ENCODE data around the gene LRP1B. TPM values are rescaled to one million over a fixed set of nuclear protein-coding genes. Genes with fewer than 3 reads are reported as not detected.

The LRP1B gene
- total and polyA plus RNA-seq, 2 of the 8 experiments (the other 6 are each of a cell fraction or from before 2014, with no cell fraction given): 0.03 TPM; not detected in 1

DNA sequence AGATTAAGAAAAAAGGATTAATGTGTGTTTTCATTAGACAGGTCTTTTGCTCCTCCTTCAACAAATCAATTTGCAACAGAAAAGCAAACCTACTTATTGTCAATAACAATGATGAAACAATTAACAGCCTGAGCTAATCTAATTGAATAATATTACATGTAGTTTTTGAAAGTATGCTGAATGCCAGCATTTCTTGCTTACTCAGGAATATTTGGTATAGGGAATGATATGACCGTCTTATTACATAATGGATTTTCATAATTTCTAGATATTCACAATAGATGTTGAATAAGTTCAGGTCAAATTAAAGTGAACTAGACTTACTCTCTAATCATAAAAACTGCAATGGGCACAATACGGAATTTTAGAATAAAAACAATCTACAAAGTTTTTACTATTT is 1856.9 kb downstream of the LRP1B start:
- no peak overlapping the region for H3K56ac ChIP-seq (replicated peaks; ENCODE audit: insufficient read length, low read depth, low read length)
- no peak overlapping the region for H2BK12ac ChIP-seq (ENCODE audit: low read depth, low read length)
- no peak overlapping the region for H2AK5ac ChIP-seq (ENCODE audit: low read depth, low read length)
- ChIA-PET POLR2A (ENCODE audit: partially characterized antibody) (no interaction called here), CTCF (ENCODE audit: partially characterized antibody) (no interaction called here)
- H4K5ac ChIP-seq (ENCODE audit: insufficient read length, low read depth, low read length): no peak overlapping the region
- H4K20me1 ChIP-seq (replicated peaks in 1 of 2; ENCODE audit: control insufficient read depth in 1 of 2, insufficient read depth in 2 of 2, low read length in 2 of 2): no peaks in the 10 kb centered on the region
- no peaks in the 10 kb centered on the region for H3K79me2 ChIP-seq (ENCODE audit: control insufficient read depth in 1 of 2, insufficient read depth in 2 of 2, low read length in 2 of 2)
- no peaks in the 10 kb centered on the region for H3K27me3 ChIP-seq (replicated peaks in 1 of 4; ENCODE audit: control insufficient read depth in 3 of 4, extremely low read depth in 1 of 4, insufficient read depth in 3 of 4, low read length in 3 of 4)
- H3K36me3 ChIP-seq (ENCODE audit: control insufficient read depth in 2 of 4, insufficient read depth in 4 of 4, low read length in 3 of 4): no peaks in the 10 kb centered on the region
- H3K9me3 ChIP-seq (ENCODE audit: insufficient read depth in 2 of 2, low read depth in 1 of 2, low read length in 1 of 2): peaks cover 0 to 3% of the 10 kb centered on the region in 2 experiments; a peak in 1 of 4 replicates
- TF ChIP-seq KDM1A (IDR thresholded peaks at IDR 0.05; ENCODE audit: borderline replicate concordance, low read length) (no peak), CHD2 (IDR thresholded peaks at IDR 0.05; ENCODE audit: low read length) (no peak), GTF2F1 (IDR thresholded peaks at IDR 0.05; ENCODE audit: borderline replicate concordance, low read depth, low read length) (no peak), FOSL1 (IDR thresholded peaks at IDR 0.05; ENCODE audit: insufficient read depth, low read depth, low read length) (no peak), SIRT6 (IDR thresholded peaks at IDR 0.05; ENCODE audit: low read length) (no peak)
- no peak overlapping the region for H2AFZ ChIP-seq (ENCODE audit: low read length)
- H3K18ac ChIP-seq (ENCODE audit: extremely low read depth, low read length): no peak overlapping the region
- no peak overlapping the region for H2BK5ac ChIP-seq (ENCODE audit: low read depth, low read length)
- WGBS, 2 experiments (ENCODE audit: extremely low coverage in 1 of 2, insufficient coverage in 1 of 2, insufficient read length in 1 of 2, insufficient replicate concordance in 2 of 2, low coverage in 1 of 2, low lambda C conversion rate in 2 of 2, missing lambda C conversion rate in 1 of 2): 93% methylated on average over 2 of the region's 2 CpGs; no CpG with 5 or more reads in 1 of the 2 experiments
- no peak overlapping the region for H3K4ac ChIP-seq (replicated peaks; ENCODE audit: insufficient read length, low read depth, low read length)
- H3K23me2 ChIP-seq (ENCODE audit: low read depth, low read length): no peaks in the 10 kb centered on the region
- no peak overlapping the region for H3K9ac ChIP-seq (replicated peaks in 1 of 4; ENCODE audit: extremely low read depth in 1 of 4, low read depth in 3 of 4, low read length in 3 of 4)
- H2BK20ac ChIP-seq (ENCODE audit: low read length): no peak overlapping the region
- H3K27ac ChIP-seq (ENCODE audit: low read depth, low read length): no peak overlapping the region
- H3K4me2 ChIP-seq (ENCODE audit: insufficient read depth in 1 of 2, low read depth in 2 of 2, low read length in 2 of 2): no peak overlapping the region
- no peak overlapping the region for H3K14ac ChIP-seq (ENCODE audit: insufficient read length)
- no peak for FAIRE-seq
- H3K79me1 ChIP-seq (ENCODE audit: low read depth, low read length): no peaks in the 10 kb centered on the region
- H4K8ac ChIP-seq (ENCODE audit: extremely low read depth, insufficient read depth, low read length): no peak overlapping the region
- H3K4me3 ChIP-seq (ENCODE audit: extremely low read depth in 1 of 4, insufficient read depth in 2 of 4, low read depth in 3 of 4, low read length in 4 of 4): no peak overlapping the region
- DNase-seq (ENCODE audit: low read depth in 1 of 2, low spot score in 2 of 2): no peak
- H2BK120ac ChIP-seq (replicated peaks; ENCODE audit: low read depth, low read length): no peak overlapping the region
- no peak overlapping the region for H3K23ac ChIP-seq (ENCODE audit: insufficient read length)
- H2BK15ac ChIP-seq (ENCODE audit: low read length): no peak overlapping the region
- H4K91ac ChIP-seq (replicated peaks; ENCODE audit: insufficient read length, low read length): no peak overlapping the region
- no peaks in the 10 kb centered on the region for H3K4me1 ChIP-seq (replicated peaks in 1 of 4; ENCODE audit: control insufficient read depth in 3 of 4, insufficient read depth in 4 of 4, low read length in 3 of 4)

All from H1 (cell line).